Measurements from ENCODE around the gene SPEM3. TPM values are rescaled to one million over a fixed set of nuclear protein-coding genes. Genes with fewer than 3 reads are reported as not detected.

SPEM3 gene
- total and polyA plus RNA-seq, 10 of the 15 experiments (the other 5 are each of a cell fraction or from before 2014, with no cell fraction given): not detected

DNA sequence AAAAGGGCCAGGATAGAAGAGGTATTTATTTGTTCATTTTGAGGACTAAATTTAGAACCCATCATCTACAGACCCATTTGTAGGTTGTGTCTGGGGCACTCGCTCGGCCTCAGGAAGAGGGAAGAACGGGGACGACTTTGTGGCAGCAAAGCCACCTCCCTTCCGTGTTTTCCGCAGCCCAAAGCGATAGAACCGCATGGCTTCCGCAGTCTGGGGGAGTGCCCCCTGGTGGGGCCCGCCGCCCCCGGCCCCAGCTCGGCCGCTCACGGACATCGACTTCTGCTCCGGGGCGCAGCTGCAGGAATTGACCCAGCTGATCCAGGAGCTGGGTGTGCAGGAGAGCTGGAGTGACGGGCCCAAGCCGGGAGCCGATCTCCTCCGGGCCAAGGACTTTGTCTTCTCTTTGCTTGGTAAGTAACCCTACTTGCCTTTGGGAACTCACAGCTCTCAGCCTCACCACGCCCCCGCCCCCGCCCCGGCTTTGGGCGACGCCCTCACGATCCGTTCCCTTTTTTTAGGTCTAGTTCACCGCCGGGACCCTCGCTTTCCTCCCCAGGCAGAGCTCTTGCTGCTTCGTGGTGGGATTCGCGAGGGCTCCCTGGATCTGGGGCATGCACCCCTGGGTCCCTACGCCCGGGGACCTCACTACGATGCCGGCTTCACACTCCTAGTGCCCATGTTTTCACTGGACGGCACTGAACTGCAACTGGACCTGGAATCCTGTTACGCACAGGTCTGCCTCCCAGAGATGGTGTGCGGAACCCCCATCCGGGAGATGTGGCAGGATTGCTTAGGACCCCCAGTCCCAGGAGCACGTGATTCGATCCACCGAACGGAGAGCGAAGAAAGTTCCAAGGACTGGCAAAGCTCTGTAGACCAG, 7.3 kb downstream of the SPEM3 start:
- Histone ChIP-seq H3K4me2 (ENCODE audit: control insufficient read depth, insufficient read depth) (peak overlapping the region; percentile 85), H4K20me1 (ENCODE audit: control insufficient read depth, insufficient read depth) (no peaks in the 10 kb centered on the region), H2AFZ (ENCODE audit: control insufficient read depth, low read depth, low read length) (peak overlapping the region; percentile 91), H3K27ac (ENCODE audit: control insufficient read depth, insufficient read depth) (peak overlapping the region; percentile 60), H3K9ac (ENCODE audit: control insufficient read depth, insufficient read depth, low read length) (peak overlapping the region; percentile 64), H3K36me3 (ENCODE audit: control insufficient read depth in 2 of 2, insufficient read depth in 2 of 2, low read length in 1 of 2) (no peaks in the 10 kb centered on the region), H3K27me3 (replicated peaks in 1 of 2; ENCODE audit: control insufficient read depth in 2 of 2, insufficient read depth in 2 of 2, low read length in 1 of 2) (peaks cover 0 to 4% of the 10 kb centered on the region in 2 experiments; a peak in 1 of 4 replicates), H3K4me3 (peak overlapping the region; percentile 78), H3K9me3 (replicated peaks; ENCODE audit: control insufficient read depth, insufficient read depth, low read length) (no peaks in the 10 kb centered on the region), H3K4me1 (ENCODE audit: control insufficient read depth, insufficient read depth, low read length) (peaks cover 26% of the 10 kb centered on the region), H3K79me2 (ENCODE audit: control insufficient read depth, insufficient read depth, low read length) (peaks cover 6% of the 10 kb centered on the region)
- TSS peak; percentile 90 for BruUV-seq (replicated peaks)
- intact Hi-C loops (cut with micrococcal nuclease; ENCODE audit: unreplicated experiment) (loop anchor here (1.0 to 10.0 kb wide), 6 partner anchors 19 to 391 kb away; partner anchors contain the start of genes KCTD11, SENP3, SLC16A11 and TMEM256), in situ Hi-C loops (cut with MboI) (no loop called here)
- ChIA-PET SMC1A (ENCODE audit: uncharacterized antibody, unreplicated experiment) (interaction anchor here (0.6 to 3.4 kb wide), 11 partner anchors 38 to 297 kb away, joined by 3 to 35 read pairs (median 5); partner anchors contain the start of genes NEURL4, TNFSF13, TP53 and WRAP53), RAD21 (ENCODE audit: unreplicated experiment) (interaction anchor here (0.6 to 3.0 kb wide), 22 partner anchors 9 to 252 kb away, joined by 3 to 21 read pairs (median 5); partner anchors contain the start of genes ACAP1, CD68, CHRNB1 and FXR2), POLR2A (interaction anchor here (0.8 to 8.2 kb wide), 20 partner anchors 8 to 251 kb away, joined by 3 to 63 read pairs (median 6); partner anchors contain the start of genes ACAP1, CD68, CHRNB1 and NEURL4), CTCF (interaction anchor here (0.6 to 3.4 kb wide), 27 partner anchors 10 to 769 kb away, joined by 3 to 58 read pairs (median 4); partner anchors contain the start of genes ACAP1, ATP1B2, CHRNB1 and FXR2)
- no peak for FAIRE-seq
- DNase-seq (ENCODE audit: low read depth, low spot score): no peak
- 16% methylated on average over 49 of the region's 49 CpGs for WGBS (ENCODE audit: insufficient coverage, insufficient replicate concordance, low lambda C conversion rate, missing lambda C conversion rate)
- peak; percentile 49 for ATAC-seq
- TF ChIP-seq KAT2A (conservative IDR thresholded peaks at IDR 0.05; ENCODE audit: control insufficient read depth, low read depth, low read length) (no peak), ZNF592 (IDR thresholded peaks at IDR 0.05) (no peak), DPF2 (IDR thresholded peaks at IDR 0.05) (0 out of 2 replicates have a peak, but pooled peaks have one; percentile 28), ZNF207 (IDR thresholded peaks at IDR 0.05; ENCODE audit: borderline replicate concordance) (no peak), ZNF24 (IDR thresholded peaks at IDR 0.05) (no peak), EP300 (IDR thresholded peaks at IDR 0.05; ENCODE audit: borderline replicate concordance in 1 of 2, control insufficient read depth in 1 of 2, low read depth in 2 of 2, low read length in 2 of 2) (no peak), EGR1 (IDR thresholded peaks at IDR 0.05; ENCODE audit: borderline replicate concordance in 1 of 2, low read depth in 2 of 2, low read length in 2 of 2) (peak in 1 of 2 experiments; percentile 82; a peak in 2 of 3 replicates), MEF2B (IDR thresholded peaks at IDR 0.05; ENCODE audit: partially characterized antibody, poor library complexity, severe bottlenecking) (peak; percentile 12), RUNX3 (IDR thresholded peaks at IDR 0.05; ENCODE audit: low read length) (peak; percentile 51), MLLT1 (IDR thresholded peaks at IDR 0.05) (peak; percentile 65)
- TF ChIP-seq, protein P1, sequence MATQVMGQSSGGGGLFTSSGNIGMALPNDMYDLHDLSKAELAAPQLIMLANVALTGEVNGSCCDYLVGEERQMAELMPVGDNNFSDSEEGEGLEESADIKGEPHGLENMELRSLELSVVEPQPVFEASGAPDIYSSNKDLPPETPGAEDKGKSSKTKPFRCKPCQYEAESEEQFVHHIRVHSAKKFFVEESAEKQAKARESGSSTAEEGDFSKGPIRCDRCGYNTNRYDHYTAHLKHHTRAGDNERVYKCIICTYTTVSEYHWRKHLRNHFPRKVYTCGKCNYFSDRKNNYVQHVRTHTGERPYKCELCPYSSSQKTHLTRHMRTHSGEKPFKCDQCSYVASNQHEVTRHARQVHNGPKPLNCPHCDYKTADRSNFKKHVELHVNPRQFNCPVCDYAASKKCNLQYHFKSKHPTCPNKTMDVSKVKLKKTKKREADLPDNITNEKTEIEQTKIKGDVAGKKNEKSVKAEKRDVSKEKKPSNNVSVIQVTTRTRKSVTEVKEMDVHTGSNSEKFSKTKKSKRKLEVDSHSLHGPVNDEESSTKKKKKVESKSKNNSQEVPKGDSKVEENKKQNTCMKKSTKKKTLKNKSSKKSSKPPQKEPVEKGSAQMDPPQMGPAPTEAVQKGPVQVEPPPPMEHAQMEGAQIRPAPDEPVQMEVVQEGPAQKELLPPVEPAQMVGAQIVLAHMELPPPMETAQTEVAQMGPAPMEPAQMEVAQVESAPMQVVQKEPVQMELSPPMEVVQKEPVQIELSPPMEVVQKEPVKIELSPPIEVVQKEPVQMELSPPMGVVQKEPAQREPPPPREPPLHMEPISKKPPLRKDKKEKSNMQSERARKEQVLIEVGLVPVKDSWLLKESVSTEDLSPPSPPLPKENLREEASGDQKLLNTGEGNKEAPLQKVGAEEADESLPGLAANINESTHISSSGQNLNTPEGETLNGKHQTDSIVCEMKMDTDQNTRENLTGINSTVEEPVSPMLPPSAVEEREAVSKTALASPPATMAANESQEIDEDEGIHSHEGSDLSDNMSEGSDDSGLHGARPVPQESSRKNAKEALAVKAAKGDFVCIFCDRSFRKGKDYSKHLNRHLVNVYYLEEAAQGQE (IDR thresholded peaks at IDR 0.05; ENCODE audit: low read depth, low read length): no peak

Measured in GM12878 (cell line).